HG03064 (cell line): ENCODE measurements around the gene PRR15L.

Experiments used
- ATAC-seq: cut with Tn5 transposase; IDR thresholded peaks from one replicate; pipeline ENCODE4 v1.9.1; 2021; ENCODE audit warnings: low read depth; ENCODE audit not compliant: unreplicated experiment

PRR15L gene

DNA sequence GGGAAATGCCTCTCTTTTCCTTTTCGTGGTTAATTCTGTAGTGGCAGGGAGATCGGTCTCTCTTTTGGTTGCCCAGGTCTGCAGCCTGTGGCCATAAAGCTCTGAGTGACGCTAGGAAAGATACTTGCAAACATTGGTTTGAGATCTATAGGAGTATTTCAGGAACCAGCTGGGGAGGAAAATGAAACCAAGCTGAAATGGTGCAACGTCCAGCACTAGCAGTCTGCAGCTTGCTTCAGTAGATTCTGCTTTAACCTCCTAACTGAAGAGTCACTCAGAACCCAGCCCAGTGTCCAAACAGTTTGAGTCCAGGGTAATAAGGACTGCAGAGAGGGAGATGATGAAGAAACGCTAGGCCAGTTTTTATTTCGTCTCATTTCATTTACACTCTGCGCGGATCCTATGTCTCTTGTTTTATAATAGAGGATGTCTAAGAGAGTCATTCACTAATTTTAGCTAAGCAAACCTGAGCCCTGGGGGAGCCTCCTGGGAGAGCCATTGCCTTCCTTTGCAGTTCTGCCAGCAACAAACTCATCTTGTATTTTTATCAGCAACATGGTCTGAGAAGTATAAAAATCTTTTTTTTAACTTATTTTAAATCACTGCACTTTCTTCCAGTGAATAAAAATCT is 49.6 kb downstream of the PRR15L start:
- no peak for ATAC-seq

DNA sequence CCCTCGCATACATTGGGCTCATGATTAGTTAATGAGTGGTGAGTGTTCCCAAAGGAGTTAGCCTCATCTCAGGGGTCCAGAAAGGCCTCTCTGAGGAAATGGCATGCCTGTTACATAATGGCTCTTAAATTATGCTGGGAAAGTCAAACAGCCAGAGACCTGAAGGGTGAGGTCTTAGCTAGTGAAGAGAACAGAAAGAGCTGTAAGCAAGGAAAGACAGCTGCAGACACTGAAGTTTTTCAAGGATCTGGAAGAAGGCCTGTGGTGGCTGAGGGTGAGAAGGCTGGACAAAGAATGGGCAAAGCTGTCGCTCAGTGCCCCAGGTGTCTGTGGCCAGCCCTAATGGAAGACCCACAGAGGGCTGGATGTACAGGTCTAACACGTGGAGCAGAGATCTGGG is 51.2 kb downstream of the PRR15L start:
- ATAC-seq = no peak

DNA sequence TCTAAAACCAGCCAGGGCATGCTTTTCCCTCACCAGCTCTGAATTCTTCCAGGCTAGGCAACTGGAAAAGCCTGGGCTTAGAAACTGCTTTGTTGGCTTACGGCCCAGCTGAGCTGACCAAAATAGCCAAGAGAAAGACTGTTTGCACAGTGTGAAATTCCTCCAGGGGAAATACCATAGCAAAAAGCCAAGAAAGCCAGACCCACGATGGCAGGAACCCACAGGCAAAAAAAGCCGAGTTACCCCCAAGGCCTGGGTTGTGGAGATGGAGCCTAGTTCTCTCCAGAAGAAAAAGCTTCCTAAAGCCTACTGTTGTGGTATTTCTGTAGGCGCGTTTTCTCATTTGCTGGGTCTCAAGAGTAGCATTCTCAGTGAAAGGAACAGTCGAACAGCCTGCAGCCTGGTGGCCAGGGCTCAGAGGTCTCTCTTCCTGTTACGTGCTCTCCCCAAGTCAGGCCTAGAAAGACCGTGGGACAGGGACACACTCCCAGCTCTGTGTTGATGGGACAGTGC is 52.4 kb downstream of the PRR15L start:
- no peak for ATAC-seq

DNA sequence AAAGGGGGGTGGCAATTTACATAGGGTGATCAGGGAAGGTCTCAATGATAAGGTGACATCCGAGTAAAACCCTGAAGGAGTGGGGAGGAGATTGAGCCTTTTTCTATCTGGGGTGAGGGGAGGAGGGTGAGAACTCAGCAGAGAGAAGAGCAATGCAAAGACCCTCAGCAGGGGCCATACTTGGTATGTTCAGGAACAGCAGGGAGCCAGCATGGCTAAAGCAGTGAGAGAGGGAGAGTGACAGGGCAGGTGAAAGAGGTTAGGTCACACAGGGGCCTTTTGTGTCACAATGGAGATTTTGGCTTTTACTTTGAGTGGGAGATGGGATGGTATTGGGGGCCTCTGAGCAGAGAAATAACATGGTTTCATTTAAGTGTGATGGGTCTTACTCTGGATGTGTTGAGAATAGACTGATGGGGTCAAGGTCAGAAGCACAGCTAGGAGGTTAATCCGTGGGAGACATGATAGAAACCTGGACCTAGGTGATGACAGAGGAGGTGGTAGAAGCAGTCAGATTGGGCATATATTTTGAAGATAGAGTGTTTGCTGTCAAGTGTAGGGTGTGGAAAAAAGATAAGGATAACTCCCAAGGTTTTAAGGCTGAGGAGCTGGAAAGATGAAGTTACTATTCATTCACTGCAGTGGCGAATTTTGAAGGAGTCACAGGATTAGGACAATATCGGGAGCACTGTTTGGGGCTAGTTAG is 55.5 kb downstream of the PRR15L start:
- no peak for ATAC-seq
